NK-92 treated with Interleukin-12 subunit alpha and Interleukin-12 subunit beta, amount 100 ng/mL, for 24 hours (cell line): ENCODE data around the gene PGAP2.

Source experiments
- DNase-seq: peaks from one replicate; lab custom pipeline; 2025; lab: John Stamatoyannopoulos, UW

The PGAP2 gene

GRCh38 chr11:3831378-3832239 is 23.2 kb downstream of the PGAP2 start:
- no peak for DNase-seq

- DNase-seq: no peak
Measured at GRCh38 chr11:3832816-3833215, 24.5 kb downstream of the PGAP2 start.

- DNase-seq: no peak
Measured at GRCh38 chr11:3833449-3833848, 25.1 kb downstream of the PGAP2 start.

- DNase-seq: no peak
Measured at GRCh38 chr11:3834349-3834663, 25.9 kb downstream of the PGAP2 start.

- no peak for DNase-seq
Measured at GRCh38 chr11:3834664-3835461, 26.5 kb downstream of the PGAP2 start.

- DNase-seq: no peak
Measured at GRCh38 chr11:3835751-3836150, 27.4 kb downstream of the PGAP2 start.

- DNase-seq: peak; percentile 44
Measured at GRCh38 chr11:3836903-3837302, 28.5 kb downstream of the PGAP2 start.

- DNase-seq: no peak
Measured at GRCh38 chr11:3837793-3838192, 29.4 kb downstream of the PGAP2 start.

GRCh38 chr11:3838504-3838903 is 30.1 kb downstream of the PGAP2 start:
- DNase-seq: no peak

GRCh38 chr11:3840004-3840869 is 31.9 kb downstream of the PGAP2 start:
- DNase-seq: peak; percentile 45

- peak; percentile 96 for DNase-seq
Measured at GRCh38 chr11:3840870-3841425, 32.6 kb downstream of the PGAP2 start, which contains the start of gene RHOG. Gene RHOG, minus strand, starts transcription at chr11:3840959. Its CDS starts 12,821 bp downstream, at chr11:3828138.

GRCh38 chr11:3841426-3842350 is 33.3 kb downstream of the PGAP2 start:
- peak; percentile 96 for DNase-seq

GRCh38 chr11:3843326-3843725 is 35.0 kb downstream of the PGAP2 start:
- no peak for DNase-seq

GRCh38 chr11:3845246-3845645 is 36.9 kb downstream of the PGAP2 start:
- no peak for DNase-seq

GRCh38 chr11:3845670-3846069 is 37.3 kb downstream of the PGAP2 start:
- no peak for DNase-seq

GRCh38 chr11:3849297-3849874 is 41.0 kb downstream of the PGAP2 start:
- no peak for DNase-seq

GRCh38 chr11:3853545-3853842 is 45.1 kb downstream of the PGAP2 start:
- no peak for DNase-seq

- DNase-seq: no peak
Measured at GRCh38 chr11:3853899-3854659, 45.7 kb downstream of the PGAP2 start.

GRCh38 chr11:3854660-3854976 is 46.3 kb downstream of the PGAP2 start:
- no peak for DNase-seq
